GM10266 (cell line): ENCODE measurements around the gene HELLS.
"Not testable (repeated sequence)": the region's sequence is repeated elsewhere in the genome, so short reads cannot be mapped to it uniquely, and the experiment has no call there.

Experiments used
- DNase-seq: peaks from one replicate; pipeline ENCODE4 v3.0.0; 2012; ENCODE audit errors: extremely low spot score
- CTCF ChIP-seq: IDR thresholded peaks from 2 replicates; pipeline ENCODE4 v1.5.1; 2012; ENCODE audit warnings: mild to moderate bottlenecking, low read depth; ENCODE audit not compliant: control insufficient read depth, insufficient read depth; ENCODE audit errors: missing control alignments

HELLS gene

GRCh38 chr10:94524711-94525110, 20.9 kb upstream of the HELLS start:
- no peak for DNase-seq
- no peak for TF ChIP-seq CTCF

DNA sequence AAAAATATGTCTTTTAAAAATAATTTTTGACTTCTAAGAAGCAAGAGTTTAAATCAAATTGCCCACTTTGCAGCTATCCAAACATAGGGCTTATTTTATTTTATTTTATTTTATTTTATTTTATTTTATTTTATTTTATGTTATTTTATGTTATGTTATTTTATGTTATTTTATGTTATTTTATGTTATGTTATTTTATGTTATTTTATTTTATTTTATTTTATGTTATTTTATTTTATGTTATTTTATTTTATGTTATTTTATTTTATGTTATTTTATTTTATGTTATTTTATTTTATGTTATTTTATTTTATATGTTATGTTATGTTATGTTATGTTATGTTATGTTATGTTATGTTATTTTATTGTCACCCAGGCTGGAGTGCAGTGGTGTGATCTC, 14.0 kb upstream of the HELLS start:
- DNase-seq, result not testable (repeated sequence)

DNA sequence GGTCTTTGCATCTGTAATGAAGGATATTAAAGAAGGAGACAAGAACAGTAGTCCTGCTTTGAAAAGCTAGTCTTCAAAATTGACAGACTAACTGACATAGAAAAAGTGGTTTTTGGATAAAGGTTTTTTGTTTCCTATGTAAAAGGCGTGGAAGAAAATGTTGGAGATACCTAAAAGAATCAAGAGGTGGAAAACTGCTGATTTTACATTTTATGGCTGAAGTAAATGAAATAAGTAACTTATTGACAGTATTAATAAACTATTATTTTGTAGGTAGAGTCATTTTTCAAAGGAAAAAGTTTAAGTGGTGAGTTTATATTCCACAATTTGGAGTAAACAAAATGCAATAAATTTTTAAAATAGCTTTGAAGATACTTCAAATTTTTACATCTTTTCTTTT, 12.6 kb upstream of the HELLS start:
- no peak for TF ChIP-seq CTCF
- DNase-seq, result no peak

DNA sequence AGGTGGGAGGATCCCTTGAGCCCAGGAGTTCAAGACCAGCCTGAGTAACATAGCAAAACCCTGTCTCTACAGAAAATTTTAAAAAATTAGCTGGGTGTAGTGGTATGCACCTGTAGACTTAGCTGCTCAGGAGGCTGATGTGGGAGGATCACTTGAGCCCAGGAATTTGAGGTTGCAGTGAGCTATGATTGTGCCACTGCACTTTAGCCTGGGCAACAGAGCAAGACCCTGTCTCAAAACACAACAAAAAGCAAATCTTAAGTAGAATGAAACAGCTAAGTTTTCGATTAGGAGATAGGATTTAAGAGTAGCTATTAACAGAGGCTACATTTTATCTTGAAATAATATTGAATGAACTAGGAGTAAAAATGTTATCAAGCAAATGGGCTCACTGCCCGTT, 3.3 kb upstream of the HELLS start:
- DNase-seq, result not testable (repeated sequence)

GRCh38 chr10:94546049-94546900, 687 bp downstream of the HELLS start:
- no peak for TF ChIP-seq CTCF
- no peak for DNase-seq

DNA sequence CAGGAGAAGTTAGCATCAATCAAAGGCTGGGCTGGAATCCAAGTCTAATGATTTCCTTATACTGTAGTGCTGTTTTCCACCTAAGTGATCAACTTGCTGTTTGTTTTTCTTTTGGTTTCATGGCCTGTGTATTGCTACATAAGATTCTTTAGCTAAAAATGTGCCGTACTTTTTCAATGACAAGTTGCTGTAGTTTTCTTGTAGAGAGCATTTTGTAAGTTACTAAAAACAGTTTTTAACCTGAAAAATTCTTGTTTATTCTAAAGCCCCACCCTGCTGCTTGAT, 1.3 kb downstream of the HELLS start:
- no peak for DNase-seq
- no peak for TF ChIP-seq CTCF

DNA sequence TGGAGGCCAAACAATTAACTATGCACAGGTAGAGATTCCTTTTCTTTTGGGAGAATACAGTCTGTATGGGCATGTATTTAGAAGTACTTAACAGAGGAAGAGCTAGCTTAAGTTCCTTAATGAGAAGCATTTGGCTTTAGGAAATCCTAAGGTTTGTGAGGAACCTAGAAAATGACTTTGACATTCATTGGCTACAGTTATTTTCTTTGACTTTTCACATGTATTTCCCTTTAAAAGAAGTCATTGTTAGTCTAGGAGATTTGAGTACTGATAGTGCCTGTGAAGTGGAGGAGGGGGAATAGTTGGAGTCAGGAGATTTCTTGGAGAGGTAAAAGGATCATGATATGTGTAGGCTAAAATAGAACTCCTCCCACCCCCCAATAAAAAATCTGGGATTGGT, 3.6 kb downstream of the HELLS start:
- DNase-seq, result no peak
- no peak for TF ChIP-seq CTCF

DNA sequence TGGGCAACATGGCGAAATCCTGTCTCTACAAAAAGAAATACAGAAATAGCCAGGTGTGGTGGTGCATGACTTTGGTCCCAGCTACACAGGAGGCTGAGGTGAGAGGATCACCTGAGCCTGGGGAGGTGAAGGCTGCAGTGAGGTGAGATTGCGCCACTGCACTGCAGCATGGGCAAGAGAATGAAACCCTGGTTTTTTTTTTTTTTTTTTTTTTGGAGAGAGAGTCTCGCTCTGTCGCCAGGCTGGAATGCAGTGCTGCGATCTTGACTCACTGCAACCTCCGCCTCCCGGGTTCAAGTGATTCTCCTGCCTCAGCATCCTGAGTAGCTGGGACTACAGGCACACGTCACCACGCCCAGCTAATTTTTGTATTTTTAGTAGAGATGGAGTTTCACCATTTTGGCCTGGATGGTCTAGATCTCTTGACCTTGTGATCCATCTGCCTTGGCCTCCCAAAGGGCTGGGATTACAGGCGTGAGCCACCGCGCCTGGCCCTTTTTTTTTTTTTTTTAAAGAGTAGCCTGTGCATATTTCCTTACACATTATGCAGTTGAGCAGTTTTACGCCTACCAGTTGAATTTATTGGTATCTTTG, 22.2 kb downstream of the HELLS start:
- not testable (repeated sequence) for DNase-seq

DNA sequence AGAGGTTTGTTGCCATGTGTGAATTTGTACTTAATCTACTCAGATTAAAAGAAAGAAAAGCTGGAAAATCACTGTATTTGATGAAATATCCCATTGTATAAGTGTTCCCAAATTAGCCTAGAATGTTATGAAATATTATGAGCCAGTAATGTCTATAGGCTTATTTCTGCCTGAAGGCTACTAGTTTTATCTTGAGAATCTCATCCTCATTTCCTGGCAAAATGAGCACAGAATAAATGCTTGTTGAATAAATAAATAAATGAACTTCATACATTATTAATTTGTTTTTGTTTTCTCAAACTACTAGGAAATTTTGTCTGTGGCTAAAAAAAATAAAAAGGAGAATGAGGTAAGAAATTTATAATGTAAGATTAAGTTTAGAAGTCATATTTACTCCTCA, 25.5 kb downstream of the HELLS start:
- no peak for TF ChIP-seq CTCF
- no peak for DNase-seq
